ENCODE results near the gene ST8SIA5.
A peak's percentile ranks its signal among the peaks of the same experiment; 100 is the strongest.

ST8SIA5 gene

GRCh38 chr18:46704816-46705215, 52.0 kb downstream of the ST8SIA5 start:
- DNase-seq = no peak

GRCh38 chr18:46704189-46704588, 52.7 kb downstream of the ST8SIA5 start:
- no peak for DNase-seq

GRCh38 chr18:46702471-46702870, 54.4 kb downstream of the ST8SIA5 start:
- DNase-seq = no peak

- DNase-seq = no peak
These were observed 56.6 kb downstream of the ST8SIA5 start for GRCh38 chr18:46700066-46700824.

- no peak for DNase-seq
These were observed 60.2 kb downstream of the ST8SIA5 start for GRCh38 chr18:46696702-46697101.

GRCh38 chr18:46696268-46696667, 60.6 kb downstream of the ST8SIA5 start:
- no peak for DNase-seq

- no peak for DNase-seq
These were observed 62.9 kb downstream of the ST8SIA5 start for GRCh38 chr18:46693996-46694395.

GRCh38 chr18:46688853-46689525, 67.9 kb downstream of the ST8SIA5 start:
- DNase-seq = no peak

- no peak for DNase-seq
These were observed 70.7 kb downstream of the ST8SIA5 start for GRCh38 chr18:46686186-46686585.

GRCh38 chr18:46683252-46683651, 73.6 kb downstream of the ST8SIA5 start:
- DNase-seq = no peak

- no peak for DNase-seq
These were observed 75.8 kb downstream of the ST8SIA5 start for GRCh38 chr18:46680784-46681695.

- no peak for DNase-seq
These were observed 76.8 kb downstream of the ST8SIA5 start for GRCh38 chr18:46679846-46680598.

GRCh38 chr18:46678785-46679399, 78.0 kb downstream of the ST8SIA5 start:
- DNase-seq = no peak

GRCh38 chr18:46678041-46678440, 78.8 kb downstream of the ST8SIA5 start:
- DNase-seq = no peak

- DNase-seq = peak; percentile 38
These were observed 79.2 kb downstream of the ST8SIA5 start for GRCh38 chr18:46677611-46678010.

- DNase-seq = no peak
These were observed 80.5 kb downstream of the ST8SIA5 start for GRCh38 chr18:46676182-46676835.

GRCh38 chr18:46675112-46675511, 81.7 kb downstream of the ST8SIA5 start:
- no peak for DNase-seq

GRCh38 chr18:46672062-46672970, 84.5 kb downstream of the ST8SIA5 start:
- peak; percentile 42 for DNase-seq

GRCh38 chr18:46668694-46669093, 88.2 kb downstream of the ST8SIA5 start:
- no peak for DNase-seq

- no peak for DNase-seq
These were observed 88.7 kb downstream of the ST8SIA5 start for GRCh38 chr18:46668135-46668534.

GRCh38 chr18:46663539-46663938, 93.3 kb downstream of the ST8SIA5 start:
- DNase-seq = no peak
